DMS 273 treated with DMSO at 0.1 percent for 48 hours (cell line): ENCODE results near the gene FMNL3.

Source experiments
- DNase-seq: peaks from one replicate; lab custom pipeline; 2025; lab: John Stamatoyannopoulos, UW

FMNL3 gene

DNA sequence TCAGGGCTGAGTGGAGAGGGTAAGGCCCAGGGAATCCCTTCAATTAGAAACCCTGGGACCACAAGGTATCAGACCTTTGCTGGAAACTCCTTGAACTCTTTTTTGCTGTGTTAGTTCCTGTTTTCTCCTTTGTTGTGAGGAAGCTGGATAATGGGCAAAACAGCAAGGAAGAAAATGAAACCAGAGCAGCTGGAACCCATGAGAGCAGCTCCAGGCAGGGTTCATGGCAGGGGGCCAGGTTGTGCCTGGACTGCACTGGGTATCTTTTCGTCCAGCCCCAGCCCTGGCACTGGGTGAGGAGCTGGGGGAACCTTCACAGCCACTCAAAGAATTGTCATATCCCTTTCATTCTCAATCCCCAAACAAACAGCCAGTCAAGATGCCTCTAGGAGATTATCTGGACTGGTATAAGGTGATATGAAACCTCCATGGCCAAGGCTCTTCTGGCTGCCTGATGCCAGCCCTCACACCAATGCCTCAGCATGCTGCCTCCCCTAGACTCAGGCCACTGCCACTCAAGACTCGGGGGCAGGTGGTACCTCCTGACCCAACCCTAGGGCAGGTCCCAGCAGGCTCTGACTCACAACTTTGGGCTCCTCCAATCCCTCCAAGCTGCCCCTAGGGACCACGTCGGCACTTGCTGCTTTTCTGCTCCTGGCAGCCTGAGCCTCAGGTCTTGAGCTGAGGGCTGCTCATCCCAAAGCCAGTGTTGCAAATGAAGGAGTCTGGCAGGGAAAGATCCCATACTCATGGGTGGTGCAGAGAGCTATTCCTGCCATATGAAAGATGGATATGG, 118.3 kb downstream of the FMNL3 start:
- no peak for DNase-seq

GRCh38 chr12:49588281-49588680, 118.9 kb downstream of the FMNL3 start:
- DNase-seq: no peak

DNA sequence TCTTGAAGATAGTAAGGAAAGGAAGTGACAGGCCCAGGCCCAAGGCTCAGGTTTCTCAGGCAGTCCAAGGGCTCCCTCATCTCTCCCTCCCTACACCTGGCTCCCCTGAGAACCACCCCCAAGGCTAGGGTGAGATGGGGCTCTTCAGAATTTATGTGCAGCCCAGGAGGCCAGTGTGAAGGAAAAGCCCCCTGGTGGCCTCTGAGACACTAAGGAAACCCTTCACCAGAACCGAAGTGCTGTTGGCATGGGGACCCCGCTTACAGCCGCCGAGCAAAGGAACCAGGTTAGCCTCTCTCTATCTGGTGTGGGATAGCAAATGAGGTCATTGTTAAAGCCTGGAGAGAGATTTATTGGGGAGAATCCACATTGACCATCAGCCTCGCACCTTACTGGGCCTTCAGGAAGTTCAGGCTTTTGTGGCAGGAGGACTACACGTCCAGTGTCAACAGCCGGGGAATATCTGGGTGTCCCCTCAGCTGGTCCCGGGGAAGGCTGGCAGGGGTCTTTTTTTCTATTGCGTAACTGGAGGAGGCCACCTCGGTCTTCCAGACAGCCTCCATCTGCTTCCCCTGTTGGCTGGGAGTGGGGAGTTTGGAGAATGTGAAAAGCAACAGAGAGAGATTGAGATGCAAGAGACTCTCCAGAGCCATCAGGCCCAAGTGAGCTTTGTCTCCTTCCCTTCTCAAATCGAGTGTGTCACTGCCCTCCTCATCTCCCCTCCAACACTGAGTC, 119.9 kb downstream of the FMNL3 start:
- no peak for DNase-seq
